GM19351 (cell line): ENCODE results near the gene LSP1.
A peak's percentile ranks its signal among the peaks of the same experiment; 100 is the strongest.

Experiments
- ATAC-seq: cut with Tn5 transposase; IDR thresholded peaks from one replicate; pipeline ENCODE4 v1.9.1; 2021; ENCODE audit warnings: mild to moderate bottlenecking, moderate library complexity; ENCODE audit not compliant: unreplicated experiment

The LSP1 gene

GRCh38 chr11:1836011-1836945 is 16.6 kb upstream of the LSP1 start:
- no peak for ATAC-seq

GRCh38 chr11:1837171-1838076 is 15.5 kb upstream of the LSP1 start:
- peak; percentile 77 for ATAC-seq

GRCh38 chr11:1838077-1838425 is 14.8 kb upstream of the LSP1 start:
- no peak for ATAC-seq

- no peak for ATAC-seq
Measured at GRCh38 chr11:1838426-1839144, 14.3 kb upstream of the LSP1 start, which contains the start of gene TNNI2. Gene TNNI2, plus strand, starts transcription at chr11:1838981. Its CDS starts 716 bp downstream, at chr11:1839697.

GRCh38 chr11:1839204-1839923 is 13.5 kb upstream of the LSP1 start:
- ATAC-seq: no peak

GRCh38 chr11:1839924-1840779 is 12.7 kb upstream of the LSP1 start:
- ATAC-seq: peak; percentile 47

GRCh38 chr11:1840780-1841480 is 12.0 kb upstream of the LSP1 start:
- no peak for ATAC-seq

- ATAC-seq: no peak
Measured at GRCh38 chr11:1841511-1842148, 11.3 kb upstream of the LSP1 start.

GRCh38 chr11:1842149-1843097 is 10.5 kb upstream of the LSP1 start:
- ATAC-seq: no peak

- no peak for ATAC-seq
Measured at GRCh38 chr11:1843098-1843473, 9.8 kb upstream of the LSP1 start.

- ATAC-seq: no peak
Measured at GRCh38 chr11:1843796-1844195, 9.1 kb upstream of the LSP1 start.

GRCh38 chr11:1844221-1845094 is 8.4 kb upstream of the LSP1 start:
- ATAC-seq: no peak

GRCh38 chr11:1845095-1845429 is 7.8 kb upstream of the LSP1 start:
- ATAC-seq: no peak

- ATAC-seq: no peak
Measured at GRCh38 chr11:1845561-1846452, 7.1 kb upstream of the LSP1 start.

- no peak for ATAC-seq
Measured at GRCh38 chr11:1846453-1846932, 6.4 kb upstream of the LSP1 start.
